Prostate gland (tissue), 2 donors: ENCODE measurements around the gene ADGRF5.

Experiments used
- CTCF ChIP-seq, 4 experiments: fragments of 200-600 bp in 2 of 4; fragments of 450-650 bp in 2 of 4; sonication (generic) in 2 of 4; IDR thresholded peaks; 1 replicate in 3 of 4; 2 replicates in 1 of 4; pipeline ENCODE4 v1.5.1; 2016 to 2019; ENCODE audit warnings: antibody characterized with exemption in 4 of 4, mild to moderate bottlenecking in 2 of 4, moderate library complexity in 2 of 4
- POLR2A ChIP-seq: fragments of 450-650 bp; IDR thresholded peaks from one replicate; pipeline ENCODE4 v1.6.1; 2016; ENCODE audit warnings: antibody characterized with exemption, mild to moderate bottlenecking

DNA sequence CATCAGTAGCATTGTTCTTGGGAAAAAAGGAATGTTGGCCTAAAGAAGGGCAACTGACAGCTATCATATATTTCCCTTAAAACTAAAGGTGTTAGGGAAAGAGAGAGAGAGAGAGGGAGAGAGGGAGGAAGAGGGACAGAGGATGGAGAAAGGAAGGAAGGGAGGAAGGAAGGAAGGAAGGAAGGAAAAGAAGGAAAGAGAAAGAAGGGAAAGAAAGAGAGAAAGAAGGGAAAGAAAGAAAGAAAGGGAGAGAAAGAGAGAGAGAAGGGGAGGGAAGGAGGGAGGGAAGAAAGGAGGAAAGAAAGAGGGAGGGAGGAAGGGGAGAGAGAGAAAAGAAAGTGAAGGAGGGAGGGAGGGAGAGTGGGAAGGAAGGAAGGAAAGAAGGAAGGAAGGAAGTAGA is 37.7 kb upstream of the ADGRF5 start:
- TF ChIP-seq CTCF (IDR thresholded peaks at IDR 0.05) (no peak), POLR2A (no peak)
